Suprapubic skin (tissue), 3 donors: ENCODE data around the gene AP4S1.

Experiments used
- CTCF ChIP-seq, 2 donors: fragments of 200-600 bp in 1 of 2; fragments of 450-650 bp in 1 of 2; sonication (generic) in 1 of 2; IDR thresholded peaks; one replicate each; pipeline ENCODE4 v1.5.1; 2016 to 2019; ENCODE audit warnings: antibody characterized with exemption in 2 of 2, mild to moderate bottlenecking in 1 of 2, moderate library complexity in 1 of 2
- EP300 ChIP-seq: sonication (generic); formaldehyde crosslinking; IDR thresholded peaks from one replicate; pipeline ENCODE4 v1.6.1; 2017; ENCODE audit warnings: antibody characterized with exemption
- POLR2A ChIP-seq, 2 donors: fragments of 450-650 bp; IDR thresholded peaks; one replicate each; pipeline ENCODE4 v1.6.1; 2017; ENCODE audit warnings: antibody characterized with exemption in 2 of 2, mild to moderate bottlenecking in 2 of 2, moderate library complexity in 2 of 2

DNA sequence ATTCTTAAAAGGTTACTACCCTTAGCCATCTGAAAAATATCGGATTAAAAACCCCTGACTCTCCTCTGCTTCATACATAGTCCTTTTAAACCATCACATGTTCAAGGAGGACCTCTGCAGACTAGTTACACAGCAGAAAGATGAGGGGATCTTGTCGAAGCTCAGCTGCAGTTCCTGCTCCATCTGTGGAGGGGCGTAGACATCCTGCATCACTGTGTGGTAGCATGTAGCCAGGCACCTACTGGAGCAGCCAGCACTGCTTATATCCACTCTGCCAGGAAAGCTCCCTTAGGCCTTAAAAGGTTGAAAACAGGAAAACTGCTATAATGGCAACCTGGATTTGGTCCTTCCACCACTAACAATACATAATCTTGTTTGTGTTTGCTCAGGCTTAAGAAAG lies 58.3 kb downstream of the AP4S1 start:
- no peak for TF ChIP-seq CTCF (IDR thresholded peaks at IDR 0.05)
- no peak for TF ChIP-seq EP300
- no peak for TF ChIP-seq POLR2A (IDR thresholded peaks at IDR 0.05)
